HG02642 (cell line): ENCODE results near the gene GALT.

Experiments used
- ATAC-seq: cut with Tn5 transposase; IDR thresholded peaks from one replicate; pipeline ENCODE4 v1.9.1; 2021; ENCODE audit warnings: mild to moderate bottlenecking; ENCODE audit not compliant: unreplicated experiment, poor library complexity

The GALT gene

GRCh38 chr9:34646211-34647083 lies at the start of gene GALT:
Gene GALT (plus strand): TSS chr9:34646675. CDS start chr9:34646705, 30 bp downstream.
- ATAC-seq: peak; percentile 91

GRCh38 chr9:34599546-34599945 lies 46.9 kb upstream of the GALT start:
- no peak for ATAC-seq

- no peak for ATAC-seq
Observed at GRCh38 chr9:34600908-34601307, 45.6 kb upstream of the GALT start.

DNA sequence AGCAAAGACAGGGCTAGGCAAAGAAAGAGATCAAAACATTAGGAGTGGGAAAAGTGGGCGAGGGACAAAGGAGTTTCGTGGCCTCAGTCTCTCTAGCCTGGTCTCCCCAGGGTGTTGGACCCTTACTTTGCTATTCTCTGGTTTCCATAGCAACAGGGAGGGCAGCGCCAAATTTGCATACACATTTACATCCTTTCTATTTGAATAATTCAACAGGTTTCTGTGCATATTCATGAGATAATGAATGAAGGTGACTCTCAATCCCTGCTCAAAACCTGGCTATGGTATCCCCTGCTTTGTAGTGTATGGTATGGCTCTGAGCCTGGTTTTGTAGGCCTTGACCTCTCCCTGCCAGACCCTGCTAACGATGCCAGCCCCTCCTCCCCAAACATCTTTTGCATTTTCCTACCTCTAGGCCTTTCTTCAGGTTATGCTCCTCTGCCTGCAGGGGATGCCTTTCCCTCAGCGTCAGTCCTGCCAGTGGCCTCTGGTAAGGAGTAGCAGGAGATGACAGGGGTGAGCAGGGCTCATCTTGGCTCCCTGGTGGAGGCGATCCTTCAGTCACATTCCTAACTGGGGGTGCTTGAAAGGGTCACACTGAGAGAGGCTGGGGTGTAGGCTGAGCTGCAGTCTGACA lies 44.4 kb upstream of the GALT start:
- no peak for ATAC-seq

- peak; percentile 66 for ATAC-seq
Observed at GRCh38 chr9:34603610-34604231, 42.8 kb upstream of the GALT start.

GRCh38 chr9:34606190-34606589 lies 40.3 kb upstream of the GALT start:
- ATAC-seq: no peak

- ATAC-seq: no peak
Observed at GRCh38 chr9:34606905-34607304, 39.6 kb upstream of the GALT start.

- ATAC-seq: no peak
Observed at GRCh38 chr9:34607331-34607730, 39.1 kb upstream of the GALT start.

GRCh38 chr9:34610434-34611206 lies 35.9 kb upstream of the GALT start:
- ATAC-seq: no peak

DNA sequence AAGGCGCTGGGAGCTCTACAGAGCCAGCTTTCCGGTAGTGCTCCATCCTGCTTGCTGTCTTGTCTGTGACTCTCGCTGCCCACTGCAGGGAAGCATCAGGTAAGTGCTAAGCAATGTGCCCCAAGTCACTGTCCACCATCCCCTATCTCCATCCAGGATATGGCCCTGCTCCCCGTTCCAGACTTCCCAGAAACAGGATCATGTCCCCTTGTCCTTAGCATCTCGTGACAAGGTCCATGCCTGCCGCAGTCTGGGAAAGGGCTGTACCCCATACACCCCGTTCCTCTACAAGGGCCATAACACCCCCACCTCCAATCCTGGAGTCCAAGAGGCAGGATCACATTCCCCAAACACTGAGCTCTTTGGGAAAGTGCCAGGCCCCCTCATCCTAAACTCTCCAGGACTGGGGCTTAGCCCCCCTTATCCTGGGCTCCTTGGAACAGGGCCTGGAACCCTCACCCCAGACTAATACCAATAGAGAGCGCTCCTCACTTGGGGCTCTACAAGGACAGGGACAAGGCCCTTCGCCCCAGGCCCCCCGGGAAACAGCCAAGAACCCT lies 35.1 kb upstream of the GALT start:
- ATAC-seq: peak; percentile 6

DNA sequence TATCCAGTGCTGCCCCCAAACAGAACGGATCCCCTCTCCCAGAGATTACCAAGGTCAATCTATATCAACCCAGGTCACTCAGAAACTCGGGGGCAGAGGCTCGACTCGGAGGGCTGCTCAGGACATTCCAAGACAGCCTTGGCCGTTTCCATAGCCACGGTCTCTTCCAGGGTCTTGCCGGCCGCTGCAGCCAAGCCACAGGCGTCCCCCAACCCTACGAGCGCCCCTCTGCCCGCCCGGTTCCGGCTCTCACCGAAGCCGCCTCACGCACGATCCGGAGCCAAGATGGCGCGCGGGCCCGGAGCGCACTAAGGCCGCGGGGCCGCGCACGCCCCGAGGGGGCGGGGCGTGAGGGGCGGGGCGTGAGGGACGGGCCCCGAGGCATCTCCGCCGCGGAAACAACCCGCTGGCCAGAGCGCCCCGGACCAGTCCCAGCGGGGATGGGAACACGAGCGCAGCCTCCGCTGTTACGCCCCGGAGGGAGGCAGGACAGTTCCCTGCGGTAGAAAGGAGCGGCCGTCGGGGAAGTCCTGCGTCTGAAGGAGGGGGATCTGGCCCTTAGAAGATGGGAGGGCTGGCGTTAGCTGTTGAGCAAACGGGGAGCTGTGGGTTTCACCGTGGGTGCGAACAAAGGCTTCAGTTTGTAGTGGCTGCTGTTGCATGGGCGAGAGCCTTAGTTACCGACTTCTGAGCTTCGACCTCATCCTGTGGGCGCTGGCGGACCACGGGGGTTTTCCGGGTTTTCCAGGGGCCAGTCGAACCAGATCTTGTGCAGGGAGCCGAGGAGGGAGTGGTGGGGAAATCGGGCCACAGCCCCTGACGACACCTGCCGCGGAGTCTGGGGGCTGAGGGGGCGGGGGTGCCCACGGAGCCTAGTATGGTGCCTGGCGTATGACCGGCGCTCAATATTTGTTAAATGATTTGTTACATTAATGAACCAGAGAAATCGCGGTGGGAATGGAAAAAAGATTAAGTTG lies 34.4 kb upstream of the GALT start, which contains the start of gene RPP25L:
RPP25L (minus strand) TSS at position 287 of the 977 bp plus-strand sequence. CDS start 801 bp downstream, outside the sequence.
- ATAC-seq: peak; percentile 86

GRCh38 chr9:34612788-34613390 lies 33.6 kb upstream of the GALT start:
- ATAC-seq: peak; percentile 47

- no peak for ATAC-seq
Observed at GRCh38 chr9:34615132-34615531, 31.3 kb upstream of the GALT start.

DNA sequence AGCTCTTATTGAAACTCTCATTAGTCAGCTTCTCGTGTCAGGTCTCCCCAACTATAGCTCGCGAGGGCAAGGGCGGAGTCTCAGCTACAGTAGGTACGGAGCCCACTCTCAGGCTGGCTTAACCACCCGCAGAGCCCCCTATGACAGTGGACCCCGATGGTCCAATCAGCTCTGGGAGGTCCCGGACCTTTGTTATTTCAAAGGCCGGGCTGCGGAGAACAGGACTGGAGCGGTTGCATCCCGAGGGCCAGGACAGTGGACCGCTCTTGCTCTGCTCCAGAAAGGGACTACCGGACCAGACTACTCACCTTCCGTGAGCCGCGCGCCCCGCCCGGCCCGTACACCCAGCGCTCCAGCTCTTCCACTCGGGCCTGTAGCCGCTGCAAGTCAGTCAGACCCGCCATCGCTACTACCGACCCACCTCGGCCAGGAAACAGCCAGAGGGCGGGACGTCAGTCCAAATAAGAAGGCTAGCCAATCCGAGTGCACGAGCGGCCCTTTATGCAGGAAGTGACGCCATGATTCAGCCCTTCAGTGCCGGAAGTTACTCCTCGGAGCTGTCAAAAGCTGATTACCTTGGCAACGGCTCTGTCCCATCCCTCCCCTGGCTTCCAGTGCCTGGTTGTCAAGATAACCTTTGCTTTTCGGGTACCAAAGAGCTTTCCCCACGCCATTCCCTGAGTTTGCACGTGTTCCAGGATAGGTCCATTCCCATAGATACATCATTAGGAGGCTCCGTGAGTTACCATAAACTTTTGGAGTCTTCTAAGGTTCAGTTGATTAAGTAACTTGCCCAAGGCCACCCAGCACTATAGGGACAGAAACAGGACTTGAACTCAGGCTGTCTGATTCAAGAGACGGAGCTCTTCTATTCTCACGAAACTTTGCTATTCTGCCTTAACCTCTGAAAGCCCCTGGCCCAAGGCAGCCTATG lies 26.1 kb upstream of the GALT start, which contains the start of gene DCTN3:
DCTN3 (minus strand) TSS at position 435 of the 934 bp plus-strand sequence; CDS start at position 404, 31 bp downstream.
- ATAC-seq: peak; percentile 98

DNA sequence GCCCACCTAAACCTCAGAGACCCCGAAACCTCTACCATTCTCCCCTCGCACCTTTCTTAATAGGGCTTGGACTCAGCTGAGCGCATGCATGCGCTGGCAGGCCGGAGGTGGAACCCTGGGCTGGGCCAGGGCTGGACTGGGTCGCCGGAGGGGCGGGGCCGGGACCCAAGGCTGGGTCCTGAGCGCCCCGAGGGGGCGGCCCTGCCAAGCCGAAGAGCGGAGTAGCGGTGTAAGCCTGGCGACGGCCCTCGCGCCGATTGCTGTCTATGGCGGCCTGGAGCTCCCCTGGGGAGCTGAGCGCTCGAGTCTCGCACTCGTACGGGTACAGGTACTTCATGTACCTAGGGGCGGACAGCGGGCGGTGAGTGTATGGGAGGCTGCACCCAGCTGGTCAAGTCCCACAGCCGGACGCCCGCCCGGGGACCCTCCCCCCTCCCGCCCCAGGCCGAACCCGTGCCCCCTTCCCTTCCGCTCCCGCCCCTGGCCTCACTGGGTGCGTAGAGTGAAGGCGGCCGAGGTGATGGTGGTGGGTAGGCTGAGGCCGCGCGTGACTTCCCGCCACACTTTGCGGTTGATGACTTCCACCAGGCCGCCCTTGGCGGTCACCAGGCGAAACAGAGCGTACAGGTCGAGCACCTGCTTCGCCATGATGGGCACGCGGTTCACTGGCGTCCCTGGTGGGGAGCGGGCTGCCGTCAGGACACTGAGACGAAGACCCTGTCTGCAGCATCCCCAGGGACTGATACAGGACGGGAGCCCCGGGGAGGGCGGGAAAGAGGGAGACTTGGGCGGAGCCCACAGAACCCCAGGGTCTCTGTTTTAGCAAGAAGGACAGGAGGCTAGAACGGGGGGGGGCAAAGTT lies 22.9 kb upstream of the GALT start:
- no peak for ATAC-seq

DNA sequence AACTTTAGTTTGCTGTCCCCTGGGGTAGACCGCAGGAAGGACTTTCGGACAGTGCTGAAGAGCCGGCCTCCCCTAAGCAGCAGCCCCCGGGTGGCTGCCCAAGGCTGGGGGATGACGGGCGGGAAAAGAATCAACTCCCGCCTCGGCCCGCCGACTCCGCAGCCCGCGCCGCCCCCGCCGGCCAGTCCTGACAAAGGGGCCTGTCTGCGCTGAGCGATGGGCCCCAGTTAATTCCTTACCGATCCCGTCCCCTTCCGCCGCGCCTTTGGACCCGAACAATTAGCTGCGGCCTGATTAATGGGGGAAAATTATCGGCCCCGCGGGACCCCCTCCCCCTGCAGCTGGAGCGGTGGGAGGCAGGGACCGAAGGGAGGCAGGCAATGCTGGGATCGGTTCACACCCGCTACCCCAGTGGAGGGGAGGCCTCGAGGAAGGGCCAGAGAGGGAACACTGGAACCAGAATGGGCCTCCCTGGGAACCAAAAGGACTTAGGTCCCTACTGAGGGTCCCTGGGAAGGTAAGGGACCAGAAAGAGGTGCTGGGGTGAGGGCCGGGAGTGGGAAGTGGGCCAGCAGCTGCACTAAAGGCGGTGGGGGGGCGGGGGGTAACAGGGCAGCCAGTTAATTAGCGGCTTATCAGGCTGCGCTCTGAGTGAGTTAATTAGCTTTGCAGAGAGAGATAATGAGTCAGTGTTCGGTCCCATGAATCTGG lies 21.8 kb upstream of the GALT start:
- no peak for ATAC-seq
